HG02884 (cell line): ENCODE data around the gene FBXO22.

Experiments
- ATAC-seq: cut with Tn5 transposase; IDR thresholded peaks from one replicate; pipeline ENCODE4 v1.9.1; 2021; ENCODE audit warnings: mild to moderate bottlenecking, moderate library complexity; ENCODE audit not compliant: unreplicated experiment

Gene FBXO22

GRCh38 chr15:75918135-75918534 is 14.5 kb downstream of the FBXO22 start:
- no peak for ATAC-seq

- no peak for ATAC-seq
Observed at GRCh38 chr15:75920079-75920478, 16.4 kb downstream of the FBXO22 start.

- ATAC-seq, result no peak
Observed at GRCh38 chr15:75921732-75922703, 18.3 kb downstream of the FBXO22 start.

DNA sequence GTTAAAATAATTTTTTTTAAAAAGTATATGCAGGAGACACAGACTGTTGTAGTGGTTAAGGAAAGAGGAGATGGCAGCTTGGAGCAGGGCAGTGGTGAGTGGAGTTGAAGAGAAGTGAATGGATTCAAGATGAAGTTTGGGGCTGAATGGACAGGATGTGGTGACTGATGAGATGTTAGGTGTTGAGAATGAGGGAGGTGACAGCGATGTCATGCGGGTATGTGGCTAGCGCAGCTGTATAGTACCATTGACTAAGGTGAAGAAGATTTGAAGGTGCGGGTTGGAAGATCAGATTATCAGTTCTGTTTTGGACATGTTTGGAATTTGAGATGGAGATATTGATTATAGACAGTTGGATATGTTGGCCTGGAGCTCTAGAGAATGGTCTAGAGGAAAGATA is 20.1 kb downstream of the FBXO22 start:
- no peak for ATAC-seq

DNA sequence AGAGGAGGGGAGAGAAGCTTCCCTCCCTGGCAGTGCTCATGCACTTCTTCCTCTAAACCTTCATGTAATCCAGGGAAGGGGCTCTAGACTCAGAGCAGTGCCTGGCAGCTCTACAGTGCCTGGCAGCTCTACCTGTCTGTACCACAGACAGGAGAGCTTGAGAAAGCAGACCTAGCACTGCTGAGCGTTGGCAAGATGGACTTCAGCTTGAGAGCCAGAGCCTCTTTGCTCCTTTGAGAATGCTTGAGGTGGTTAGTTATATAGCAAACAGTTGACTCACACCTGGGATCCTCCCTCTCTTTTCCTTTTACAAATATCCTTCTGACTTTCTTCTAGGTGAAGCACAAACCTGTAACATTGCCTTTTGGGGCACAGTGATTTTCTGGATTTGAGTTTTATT is 20.9 kb downstream of the FBXO22 start:
- no peak for ATAC-seq

GRCh38 chr15:75925440-75925839 is 21.8 kb downstream of the FBXO22 start:
- ATAC-seq, result no peak

DNA sequence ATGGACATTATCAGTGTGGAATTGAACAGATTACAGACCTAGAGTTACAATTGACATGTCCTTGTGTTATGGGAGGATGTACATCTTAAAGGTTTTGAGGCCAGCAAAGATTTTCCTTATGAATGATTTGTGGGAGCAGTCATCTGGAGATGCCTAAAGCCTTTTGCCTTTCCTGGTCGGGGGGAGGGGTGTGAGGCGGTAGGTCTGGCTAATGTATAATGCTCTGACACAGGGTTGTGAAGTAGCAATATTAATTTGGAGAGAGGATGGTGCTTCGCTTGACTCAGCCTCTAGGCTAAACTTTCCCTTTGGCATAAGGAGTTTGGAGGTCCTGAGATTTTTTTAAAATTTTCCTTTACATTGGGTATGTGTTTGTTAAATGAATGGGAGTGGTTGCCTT is 23.3 kb downstream of the FBXO22 start:
- ATAC-seq, result no peak

DNA sequence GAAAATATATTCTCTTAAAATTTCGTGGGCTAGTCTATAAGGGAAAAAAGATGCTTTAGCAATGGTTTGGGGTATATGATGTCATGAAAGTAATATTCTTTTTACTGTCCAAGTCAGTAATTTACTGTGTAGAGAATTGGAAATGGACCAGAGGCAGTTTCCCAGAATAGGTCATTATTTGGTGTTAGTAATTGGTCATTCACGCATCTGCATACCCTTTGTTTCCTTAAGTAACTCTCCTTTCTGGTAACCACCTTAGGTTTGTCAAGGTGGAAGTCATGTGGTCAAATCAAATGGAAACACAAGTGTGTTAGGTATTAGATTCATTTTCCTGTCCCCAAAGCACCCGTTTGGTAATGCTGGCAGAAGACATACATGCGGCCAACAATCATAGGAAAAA is 23.9 kb downstream of the FBXO22 start:
- ATAC-seq, result no peak

- no peak for ATAC-seq
Observed at GRCh38 chr15:75928680-75929608, 25.3 kb downstream of the FBXO22 start.

GRCh38 chr15:75929799-75930565 is 26.3 kb downstream of the FBXO22 start:
- ATAC-seq, result no peak

GRCh38 chr15:75930866-75931265 is 27.2 kb downstream of the FBXO22 start:
- no peak for ATAC-seq

DNA sequence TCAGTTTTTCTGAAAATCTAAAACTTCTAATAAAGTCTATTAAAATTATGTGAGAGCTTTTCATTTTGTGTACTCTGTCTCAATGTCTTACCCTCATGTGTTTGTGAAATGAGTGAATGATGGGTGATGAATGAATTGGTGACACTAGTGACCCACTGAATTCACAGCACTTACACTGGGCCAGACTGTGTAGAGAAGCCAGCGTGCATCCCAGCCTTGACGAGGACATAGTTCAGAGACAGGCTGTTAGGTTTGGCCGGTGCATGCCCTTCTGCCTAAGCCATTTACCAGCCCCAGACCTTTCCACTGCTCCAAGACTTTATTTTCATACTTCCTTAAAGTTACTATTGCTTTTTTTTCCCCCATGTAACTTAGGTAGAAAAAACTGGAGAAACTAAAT is 38.8 kb downstream of the FBXO22 start:
- no peak for ATAC-seq

DNA sequence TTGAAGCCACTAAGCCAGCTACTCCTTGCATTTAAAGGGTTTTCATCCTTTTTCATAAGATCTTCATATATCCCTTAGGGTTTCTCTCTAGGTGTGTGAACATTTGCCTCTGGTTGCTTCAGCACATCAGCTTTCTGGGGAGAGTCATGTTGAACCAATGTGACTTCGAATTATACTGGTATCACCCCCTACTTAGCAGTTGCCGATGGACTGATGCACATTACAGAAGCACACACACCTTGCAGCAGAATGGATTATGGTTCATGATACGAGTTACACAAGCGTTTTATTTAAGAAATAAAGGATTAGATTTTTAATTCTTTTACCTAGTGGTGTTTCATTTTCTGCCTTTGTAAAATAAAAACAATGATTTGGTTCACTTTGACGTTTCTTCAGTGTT is 39.6 kb downstream of the FBXO22 start:
- no peak for ATAC-seq

DNA sequence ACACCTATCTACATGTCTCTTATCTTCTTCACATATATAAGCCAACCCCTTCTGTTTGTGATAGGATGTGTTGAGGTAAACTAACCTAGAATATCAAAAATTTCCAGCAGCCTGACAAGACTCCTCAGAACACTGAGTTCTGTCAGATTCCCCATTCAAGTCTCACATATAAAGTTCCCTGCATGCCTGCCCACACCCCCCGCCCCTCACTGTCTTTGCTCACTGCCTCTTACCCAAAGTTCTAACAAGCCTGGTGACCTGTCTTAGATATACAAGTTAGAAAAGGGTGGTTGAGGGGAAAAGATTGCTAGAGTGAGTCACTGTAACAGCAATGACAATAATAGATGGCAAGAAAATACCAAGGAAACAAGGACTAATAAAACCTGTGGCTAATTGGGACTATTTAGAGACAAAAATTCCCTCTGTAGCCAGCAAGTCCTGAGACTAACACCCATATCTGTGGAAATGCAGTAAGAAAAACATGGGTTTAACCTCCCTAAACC is 40.1 kb downstream of the FBXO22 start:
- no peak for ATAC-seq

GRCh38 chr15:75945953-75946352 is 42.3 kb downstream of the FBXO22 start:
- ATAC-seq, result no peak

DNA sequence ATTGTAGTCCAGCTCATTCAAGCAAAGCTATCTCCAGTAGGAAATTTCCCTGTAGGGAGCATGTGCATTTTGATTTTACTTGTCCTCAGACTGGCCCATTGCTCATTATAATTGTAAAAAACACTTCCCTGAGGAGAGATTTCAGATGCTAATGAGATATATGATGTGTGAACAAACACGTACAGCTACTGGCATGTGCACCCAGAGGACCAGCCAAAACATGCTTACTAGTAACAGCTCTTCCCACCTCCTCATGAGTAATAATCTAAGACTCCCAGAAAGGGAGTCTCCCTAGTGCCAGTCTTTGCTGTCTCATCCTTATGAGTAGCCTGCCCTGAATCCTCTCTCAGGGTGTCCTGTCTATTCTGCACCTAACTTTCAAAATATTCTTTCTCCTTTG is 43.4 kb downstream of the FBXO22 start:
- ATAC-seq, result no peak

DNA sequence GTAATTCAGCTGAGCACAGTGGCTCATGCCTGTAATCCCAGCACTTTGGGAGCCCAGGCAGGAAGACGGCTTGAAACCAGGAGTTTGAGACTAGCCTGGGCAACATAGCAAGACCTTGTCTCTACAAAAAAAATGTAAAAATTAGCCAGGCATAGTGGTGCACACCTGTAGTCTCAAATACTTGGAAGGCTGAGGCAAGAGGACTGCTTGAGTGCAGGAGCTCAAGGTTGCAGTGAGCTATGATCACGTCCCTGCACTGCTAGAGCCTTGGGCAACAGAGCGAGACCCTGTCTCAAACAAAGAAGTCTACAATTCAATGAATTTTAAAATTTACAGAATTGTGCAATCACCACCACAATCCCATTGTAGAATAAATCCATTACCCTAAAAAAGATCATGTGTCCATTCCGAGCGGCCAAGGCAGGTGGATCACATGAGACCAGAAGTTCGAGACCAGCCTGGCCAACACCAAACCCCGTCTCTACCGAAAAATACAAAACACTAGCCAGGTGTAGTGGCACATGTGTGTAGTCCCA is 45.2 kb downstream of the FBXO22 start:
- ATAC-seq, result no peak

DNA sequence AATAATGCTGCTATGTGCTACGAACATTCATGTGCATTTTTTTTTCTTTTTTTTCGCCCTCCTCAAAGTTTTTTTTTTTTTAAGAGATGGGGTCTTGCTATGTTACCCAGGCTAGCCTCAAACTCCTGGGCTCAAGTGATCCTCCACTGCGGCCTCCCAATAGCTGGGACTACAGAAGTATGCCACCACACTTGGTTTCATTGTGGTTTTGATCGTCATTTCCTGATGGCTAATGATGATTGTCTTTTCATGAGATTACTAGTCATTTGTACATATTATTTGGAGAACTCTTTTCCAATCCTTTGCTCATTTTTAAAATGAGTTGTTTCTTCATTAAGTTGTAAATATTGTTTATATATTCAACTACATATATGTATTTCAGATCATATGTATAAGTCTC is 48.8 kb downstream of the FBXO22 start:
- no peak for ATAC-seq

- ATAC-seq, result no peak
Observed at GRCh38 chr15:75955720-75956119, 52.0 kb downstream of the FBXO22 start.

DNA sequence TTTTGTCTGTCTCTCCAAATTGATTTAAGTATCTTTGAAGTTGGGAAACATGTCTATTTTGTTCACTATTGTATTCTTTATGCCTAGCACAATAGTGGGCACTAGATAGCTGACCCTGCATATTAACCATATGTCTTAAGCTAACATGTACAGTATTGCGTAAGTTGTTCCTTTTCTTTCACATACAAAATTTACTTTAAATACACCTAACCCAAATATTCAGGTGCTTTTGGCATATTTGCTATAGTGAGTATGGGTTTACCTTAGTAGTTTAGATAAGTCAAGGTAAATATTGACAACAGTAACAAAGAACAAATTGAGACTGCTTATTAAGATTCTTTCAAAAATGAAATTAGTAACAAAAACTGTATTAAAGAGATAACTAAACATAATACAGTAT is 57.7 kb downstream of the FBXO22 start:
- no peak for ATAC-seq
